Testis (tissue), 2 donors: Measurements from ENCODE around the gene CFAP77.

Source experiments
- POLR2A ChIP-seq: fragments of 450-650 bp; IDR thresholded peaks from one replicate; pipeline ENCODE4 v1.6.1; 2017; ENCODE audit warnings: antibody characterized with exemption, mild to moderate bottlenecking, moderate library complexity
- TF ChIP-seq, protein P1 (sequence below), 3 experiments: fragments of 450-650 bp in 2 of 3; fragments of 200-600 bp in 1 of 3; sonication (generic) in 1 of 3; IDR thresholded peaks; one replicate each; pipeline ENCODE4 v1.5.1; 2016 to 2019; ENCODE audit warnings: antibody characterized with exemption in 3 of 3, mild to moderate bottlenecking in 2 of 3, moderate library complexity in 1 of 3

GRCh38 chr9:132381966-132382541 is 28.0 kb upstream of the CFAP77 start:
- TF ChIP-seq, protein P1, sequence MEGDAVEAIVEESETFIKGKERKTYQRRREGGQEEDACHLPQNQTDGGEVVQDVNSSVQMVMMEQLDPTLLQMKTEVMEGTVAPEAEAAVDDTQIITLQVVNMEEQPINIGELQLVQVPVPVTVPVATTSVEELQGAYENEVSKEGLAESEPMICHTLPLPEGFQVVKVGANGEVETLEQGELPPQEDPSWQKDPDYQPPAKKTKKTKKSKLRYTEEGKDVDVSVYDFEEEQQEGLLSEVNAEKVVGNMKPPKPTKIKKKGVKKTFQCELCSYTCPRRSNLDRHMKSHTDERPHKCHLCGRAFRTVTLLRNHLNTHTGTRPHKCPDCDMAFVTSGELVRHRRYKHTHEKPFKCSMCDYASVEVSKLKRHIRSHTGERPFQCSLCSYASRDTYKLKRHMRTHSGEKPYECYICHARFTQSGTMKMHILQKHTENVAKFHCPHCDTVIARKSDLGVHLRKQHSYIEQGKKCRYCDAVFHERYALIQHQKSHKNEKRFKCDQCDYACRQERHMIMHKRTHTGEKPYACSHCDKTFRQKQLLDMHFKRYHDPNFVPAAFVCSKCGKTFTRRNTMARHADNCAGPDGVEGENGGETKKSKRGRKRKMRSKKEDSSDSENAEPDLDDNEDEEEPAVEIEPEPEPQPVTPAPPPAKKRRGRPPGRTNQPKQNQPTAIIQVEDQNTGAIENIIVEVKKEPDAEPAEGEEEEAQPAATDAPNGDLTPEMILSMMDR (IDR thresholded peaks at IDR 0.05): no peak
- TF ChIP-seq POLR2A: no peak
